ENCODE results near the gene TTLL8.
A peak's percentile ranks its signal among the peaks of the same experiment; 100 is the strongest.

TTLL8 gene

GRCh38 chr22:50082961-50083461, 24.9 kb upstream of the TTLL8 start:
- DNase-seq (ENCODE audit: low spot score): peak; percentile 72

- no peak for DNase-seq (ENCODE audit: low spot score)
Measured at GRCh38 chr22:50082197-50082715, 24.2 kb upstream of the TTLL8 start.

GRCh38 chr22:50081426-50082196, 23.5 kb upstream of the TTLL8 start:
- no peak for DNase-seq (ENCODE audit: low spot score)

- no peak for DNase-seq (ENCODE audit: low spot score)
Measured at GRCh38 chr22:50080077-50080465, 22.0 kb upstream of the TTLL8 start.

GRCh38 chr22:50078761-50079160, 20.7 kb upstream of the TTLL8 start:
- DNase-seq (ENCODE audit: low spot score): no peak

GRCh38 chr22:50078246-50078645, 20.1 kb upstream of the TTLL8 start:
- no peak for DNase-seq (ENCODE audit: low spot score)

GRCh38 chr22:50076646-50077535, 18.8 kb upstream of the TTLL8 start:
- no peak for DNase-seq (ENCODE audit: low spot score)

GRCh38 chr22:50074551-50075530, 16.7 kb upstream of the TTLL8 start:
- no peak for DNase-seq (ENCODE audit: low spot score)

- no peak for DNase-seq (ENCODE audit: low spot score)
Measured at GRCh38 chr22:50074056-50074455, 16.0 kb upstream of the TTLL8 start.

GRCh38 chr22:50072714-50073538, 14.8 kb upstream of the TTLL8 start:
- no peak for DNase-seq (ENCODE audit: low spot score)

GRCh38 chr22:50072167-50072555, 14.1 kb upstream of the TTLL8 start:
- DNase-seq (ENCODE audit: low spot score): no peak

- no peak for DNase-seq (ENCODE audit: low spot score)
Measured at GRCh38 chr22:50071432-50072166, 13.5 kb upstream of the TTLL8 start.

- no peak for DNase-seq (ENCODE audit: low spot score)
Measured at GRCh38 chr22:50070366-50070765, 12.3 kb upstream of the TTLL8 start.

GRCh38 chr22:50068096-50068495, 10.0 kb upstream of the TTLL8 start:
- no peak for DNase-seq (ENCODE audit: low spot score)

- DNase-seq (ENCODE audit: low spot score): no peak
Measured at GRCh38 chr22:50067244-50067643, 9.1 kb upstream of the TTLL8 start.

GRCh38 chr22:50064453-50064852, 6.4 kb upstream of the TTLL8 start:
- no peak for DNase-seq (ENCODE audit: low spot score)

- no peak for DNase-seq (ENCODE audit: low spot score)
Measured at GRCh38 chr22:50063589-50064393, 5.7 kb upstream of the TTLL8 start.

GRCh38 chr22:50062509-50063135, 4.5 kb upstream of the TTLL8 start:
- DNase-seq (ENCODE audit: low spot score): no peak
